ENCODE results near the gene PCP4. TPM values are rescaled to one million over a fixed set of nuclear protein-coding genes. Genes with fewer than 3 reads are reported as not detected.

Gene PCP4
- 20.3 and 31.0 TPM in 2 replicates for total RNA-seq (ENCODE audit: low replicate concordance)
- long read RNA-seq, transcript PCP4-201 (3 exons, 660 nt) = major isoform, 8 of 11 reads
- long read RNA-seq, partial matches to known transcripts = 0 of 11 reads
- long read RNA-seq, other reads (novel, unspliced or antisense) = 3 of 11 reads

DNA sequence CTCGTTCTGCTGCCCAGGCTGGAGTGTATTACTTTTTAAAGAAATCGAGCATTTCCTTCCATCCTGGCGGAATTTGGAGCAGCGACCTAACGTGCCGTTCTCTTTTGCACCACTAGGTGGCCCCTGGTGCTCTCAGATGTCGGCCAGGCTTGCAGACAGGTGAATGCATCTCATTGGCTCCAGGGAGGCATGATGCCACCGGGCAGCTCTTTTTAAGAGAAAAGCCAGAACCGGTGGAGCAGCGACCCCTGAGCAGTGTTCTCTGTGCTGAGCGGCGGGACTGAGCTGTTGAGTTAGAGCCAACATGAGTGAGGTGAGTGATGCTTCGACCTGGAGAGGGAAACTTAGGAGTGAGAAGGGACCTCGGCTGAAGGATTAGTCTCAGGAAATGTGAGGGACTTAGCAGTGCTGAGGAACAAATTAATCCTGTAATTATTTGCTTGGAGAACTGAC lies at the start of gene PCP4:
PCP4 (plus strand) TSS at position 241 of the 453 bp plus-strand sequence; CDS start at position 305, 64 bp downstream.
- H3K27ac Mint-ChIP-seq = peak within 1 kb of the TSS; percentile 10
- H3K36me3 Mint-ChIP-seq = peaks cover 3% of the 10 kb centered on the region
- TF ChIP-seq, protein P1, sequence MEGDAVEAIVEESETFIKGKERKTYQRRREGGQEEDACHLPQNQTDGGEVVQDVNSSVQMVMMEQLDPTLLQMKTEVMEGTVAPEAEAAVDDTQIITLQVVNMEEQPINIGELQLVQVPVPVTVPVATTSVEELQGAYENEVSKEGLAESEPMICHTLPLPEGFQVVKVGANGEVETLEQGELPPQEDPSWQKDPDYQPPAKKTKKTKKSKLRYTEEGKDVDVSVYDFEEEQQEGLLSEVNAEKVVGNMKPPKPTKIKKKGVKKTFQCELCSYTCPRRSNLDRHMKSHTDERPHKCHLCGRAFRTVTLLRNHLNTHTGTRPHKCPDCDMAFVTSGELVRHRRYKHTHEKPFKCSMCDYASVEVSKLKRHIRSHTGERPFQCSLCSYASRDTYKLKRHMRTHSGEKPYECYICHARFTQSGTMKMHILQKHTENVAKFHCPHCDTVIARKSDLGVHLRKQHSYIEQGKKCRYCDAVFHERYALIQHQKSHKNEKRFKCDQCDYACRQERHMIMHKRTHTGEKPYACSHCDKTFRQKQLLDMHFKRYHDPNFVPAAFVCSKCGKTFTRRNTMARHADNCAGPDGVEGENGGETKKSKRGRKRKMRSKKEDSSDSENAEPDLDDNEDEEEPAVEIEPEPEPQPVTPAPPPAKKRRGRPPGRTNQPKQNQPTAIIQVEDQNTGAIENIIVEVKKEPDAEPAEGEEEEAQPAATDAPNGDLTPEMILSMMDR (conservative IDR thresholded peaks at IDR 0.05) = peak; percentile 96
- no peak for DNase-seq (ENCODE audit: extremely low spot score, unreplicated experiment)
- peak within 1 kb of the TSS; percentile 83 for H3K4me3 Mint-ChIP-seq
- H3K27me3 Mint-ChIP-seq = peaks cover 3% of the 10 kb centered on the region
- H3K4me1 Mint-ChIP-seq (ENCODE audit: unreplicated experiment) = peaks cover 24% of the 10 kb centered on the region
- H3K9me3 Mint-ChIP-seq = no peaks in the 10 kb centered on the region

DNA sequence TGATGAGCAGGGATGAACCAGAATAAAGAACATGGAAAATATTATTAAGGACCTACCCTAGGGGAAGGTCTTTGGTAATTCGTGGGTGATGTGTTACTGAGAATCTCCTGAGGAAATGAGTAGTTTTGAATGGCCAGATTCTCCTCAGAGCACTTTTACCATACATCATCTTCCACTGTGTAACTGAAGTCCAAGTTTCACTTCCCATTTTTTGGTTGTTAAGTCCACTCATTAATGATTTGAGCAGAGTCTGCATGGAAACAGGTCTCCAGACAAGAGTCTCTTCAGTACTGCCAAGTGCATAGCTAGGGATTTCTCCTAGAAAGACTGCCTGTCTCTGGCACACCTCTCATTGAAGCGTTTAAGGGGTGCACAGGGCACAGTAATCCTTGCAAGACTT lies 48.7 kb upstream of the PCP4 start:
- DNase-seq (ENCODE audit: extremely low spot score, unreplicated experiment) = no peak
- Mint-ChIP-seq H3K36me3 (no peaks in the 10 kb centered on the region), H3K27ac (no peak overlapping the region), H3K27me3 (no peaks in the 10 kb centered on the region), H3K4me3 (no peak overlapping the region), H3K9me3 (no peaks in the 10 kb centered on the region), H3K4me1 (ENCODE audit: unreplicated experiment) (no peaks in the 10 kb centered on the region)
- TF ChIP-seq, protein P1 (conservative IDR thresholded peaks at IDR 0.05) = no peak

DNA sequence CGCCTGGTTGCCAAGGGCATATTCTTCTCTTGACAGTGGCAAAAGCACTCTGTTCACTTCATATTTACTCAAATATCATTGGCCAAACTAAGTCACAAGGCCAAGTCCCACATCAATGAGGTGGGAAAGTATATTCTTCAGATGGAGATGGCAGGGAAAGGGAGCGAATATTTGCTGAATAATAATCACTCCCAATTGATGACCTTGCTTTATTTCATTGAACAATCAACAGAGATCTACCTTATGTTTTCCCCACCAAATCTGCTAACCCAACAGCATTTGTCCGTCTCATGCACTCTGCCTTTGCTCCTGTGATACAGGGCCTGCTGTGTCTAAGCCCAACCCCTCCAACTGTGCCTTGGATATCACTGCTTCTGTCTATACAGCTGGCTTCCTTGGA lies 45.2 kb upstream of the PCP4 start:
- no peaks in the 10 kb centered on the region for H3K4me1 Mint-ChIP-seq (ENCODE audit: unreplicated experiment)

DNA sequence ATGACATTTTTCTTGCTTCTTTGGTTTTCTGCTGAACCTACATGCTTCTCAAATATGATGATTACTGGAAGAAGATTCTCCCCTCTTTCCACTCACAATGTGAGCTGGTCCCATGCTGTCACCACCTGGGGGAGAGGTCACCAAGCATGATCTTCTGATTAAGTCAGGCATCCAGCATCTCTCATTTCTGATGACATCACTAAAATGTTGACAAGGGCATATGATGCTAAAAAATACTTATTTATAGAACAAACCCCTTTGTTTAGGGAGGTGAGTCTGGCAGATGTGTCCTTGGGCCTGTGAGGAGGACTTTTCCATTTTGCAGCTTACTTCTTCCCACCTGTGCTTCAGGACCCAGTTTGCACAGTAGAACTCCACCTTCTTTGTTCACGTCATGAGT lies 42.0 kb upstream of the PCP4 start:
- H3K4me1 Mint-ChIP-seq (ENCODE audit: unreplicated experiment) = no peaks in the 10 kb centered on the region
- H3K4me3 Mint-ChIP-seq = no peak overlapping the region
- no peaks in the 10 kb centered on the region for H3K27me3 Mint-ChIP-seq
- no peak for DNase-seq (ENCODE audit: extremely low spot score, unreplicated experiment)
- H3K9me3 Mint-ChIP-seq = peaks cover 5% of the 10 kb centered on the region
- H3K27ac Mint-ChIP-seq = no peak overlapping the region
- TF ChIP-seq, protein P1 (conservative IDR thresholded peaks at IDR 0.05) = no peak
- H3K36me3 Mint-ChIP-seq = no peaks in the 10 kb centered on the region

More for the DNA sequence above, 45.2 kb upstream of the PCP4 start:
- Mint-ChIP-seq H3K36me3 (no peaks in the 10 kb centered on the region), H3K27ac (no peak overlapping the region), H3K27me3 (no peaks in the 10 kb centered on the region), H3K4me3 (no peak overlapping the region), H3K9me3 (peaks cover 5% of the 10 kb centered on the region)
- DNase-seq (ENCODE audit: extremely low spot score, unreplicated experiment) = no peak
- TF ChIP-seq, protein P1 (conservative IDR thresholded peaks at IDR 0.05) = no peak

DNA sequence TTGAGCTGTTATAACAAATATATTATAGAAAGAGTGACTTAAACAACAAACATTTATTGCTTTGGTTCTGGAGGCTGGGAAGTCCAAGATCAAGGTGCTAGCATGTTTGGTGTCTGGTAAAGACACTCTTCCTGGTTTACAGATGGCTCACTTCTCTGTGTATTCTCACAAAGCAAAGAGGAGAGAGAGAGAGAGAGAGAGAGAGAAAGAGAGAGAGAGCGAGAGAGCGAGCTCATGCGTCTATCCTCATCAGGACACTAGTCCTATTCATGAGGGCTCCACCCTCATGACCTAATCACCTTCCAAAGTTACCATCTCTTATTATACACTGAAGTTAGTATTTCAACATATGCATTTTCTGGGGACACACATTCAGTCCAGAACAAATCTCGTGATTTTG lies 32.7 kb upstream of the PCP4 start:
- TF ChIP-seq, protein P1 (conservative IDR thresholded peaks at IDR 0.05) = no peak
- Mint-ChIP-seq H3K4me1 (ENCODE audit: unreplicated experiment) (no peaks in the 10 kb centered on the region), H3K4me3 (no peak overlapping the region), H3K36me3 (no peaks in the 10 kb centered on the region), H3K27ac (no peak overlapping the region), H3K9me3 (no peaks in the 10 kb centered on the region), H3K27me3 (no peaks in the 10 kb centered on the region)
- no peak for DNase-seq (ENCODE audit: extremely low spot score, unreplicated experiment)
